CD14-positive monocyte (primary cell): ENCODE results near the gene OR10D3. TPM values are rescaled to one million over a fixed set of nuclear protein-coding genes. Genes with fewer than 3 reads are reported as not detected.

Experiments
- DNase-seq, 3 donors: peaks; one replicate each; pipeline ENCODE4 v3.0.0-alpha.2; 2011 to 2022
- H2AFZ ChIP-seq: 2 replicates; pipeline ENCODE4 v1.6.0; 2012; ENCODE audit warnings: mild to moderate bottlenecking, low read depth, low read length, inconsistent platforms; ENCODE audit not compliant: insufficient read depth, poor library complexity, severe bottlenecking
- H3K27ac ChIP-seq, 2 donors: 1 replicate in 1 of 2; 2 replicates in 1 of 2; pipeline ENCODE4 v1.5.1; 2012 to 2013; ENCODE audit warnings: low read length in 2 of 2, control low read depth in 1 of 2, inconsistent platforms in 1 of 2, low read depth in 1 of 2, mild to moderate bottlenecking in 1 of 2
- H3K27me3 ChIP-seq, 2 donors: one replicate each; pipeline versions ENCODE4 v1.6.0 to v1.6.1; 2011 to 2013; ENCODE audit warnings: low read length in 2 of 2; ENCODE audit not compliant: control insufficient read depth in 2 of 2, insufficient read depth in 2 of 2
- H3K36me3 ChIP-seq, 2 donors: replicated peaks in 1 of 2; 1 replicate in 1 of 2; 2 replicates in 1 of 2; pipeline versions ENCODE4 v1.5.1 to v1.6.1; 2012 to 2013; ENCODE audit warnings: low read length in 2 of 2, control low read depth in 1 of 2, inconsistent platforms in 1 of 2, mild to moderate bottlenecking in 1 of 2; ENCODE audit not compliant: insufficient read depth in 2 of 2, control insufficient read depth in 1 of 2
- H3K4me1 ChIP-seq, 2 donors: 1 replicate in 1 of 2; 2 replicates in 1 of 2; pipeline versions ENCODE4 v1.5.1 to v1.6.1; 2012 to 2013; ENCODE audit warnings: low read length in 2 of 2, control low read depth in 1 of 2, inconsistent platforms in 1 of 2, mild to moderate bottlenecking in 1 of 2, moderate library complexity in 1 of 2; ENCODE audit not compliant: insufficient read depth in 2 of 2, control insufficient read depth in 1 of 2
- H3K4me2 ChIP-seq: replicated peaks from 2 replicates; pipeline ENCODE3; 2012; ENCODE audit warnings: low read length, moderate library complexity, mild to moderate bottlenecking; ENCODE audit not compliant: poor library complexity, severe bottlenecking; ENCODE audit errors: extremely low read depth
- H3K4me3 ChIP-seq, 3 experiments: fragments of 200-600 bp in 1 of 3; sonication (generic) in 1 of 3; replicated peaks in 1 of 3; 1 replicate in 2 of 3; 2 replicates in 1 of 3; pipeline ENCODE4 v1.5.1; 2011 to 2013; ENCODE audit warnings: low read length in 3 of 3, mild to moderate bottlenecking in 3 of 3, control low read depth in 2 of 3, low read depth in 2 of 3, inconsistent platforms in 1 of 3, moderate library complexity in 1 of 3
- H3K79me2 ChIP-seq: 2 replicates; pipeline ENCODE4 v1.6.0; 2012; ENCODE audit warnings: mild to moderate bottlenecking, control low read depth, inconsistent platforms, low read length, moderate library complexity; ENCODE audit not compliant: insufficient read depth
- H3K9ac ChIP-seq: 2 replicates; pipeline ENCODE4 v1.6.0; 2017; ENCODE audit warnings: low read length, mild to moderate bottlenecking; ENCODE audit not compliant: insufficient read depth, poor library complexity, severe bottlenecking
- H3K9me3 ChIP-seq, 2 donors: replicated peaks in 1 of 2; 1 replicate in 1 of 2; 2 replicates in 1 of 2; pipeline versions ENCODE4 v1.5.1 to v1.6.1; 2012 to 2013; ENCODE audit warnings: low read length in 2 of 2, control low read depth in 1 of 2; ENCODE audit not compliant: control insufficient read depth in 1 of 2, insufficient read depth in 1 of 2
- H4K20me1 ChIP-seq: 2 replicates; pipeline ENCODE4 v1.6.0; 2012; ENCODE audit warnings: mild to moderate bottlenecking, low read length, control low read depth, moderate library complexity; ENCODE audit not compliant: insufficient read depth
- H3K27ac Mint-ChIP-seq, 7 donors: one replicate each; pipeline ENCODE4 v1.8.0; 2020; ENCODE audit warnings: mild to moderate bottlenecking in 7 of 7, mixed read lengths in 7 of 7, moderate library complexity in 6 of 7, inconsistent platforms in 2 of 7
- H3K27me3 Mint-ChIP-seq, 3 donors: one replicate each; pipeline ENCODE4 v1.8.0; 2021 to 2022; ENCODE audit warnings: low read depth in 3 of 3, mild to moderate bottlenecking in 3 of 3, mixed read lengths in 3 of 3, moderate library complexity in 3 of 3, inconsistent platforms in 1 of 3
- H3K36me3 Mint-ChIP-seq, 2 donors: one replicate each; pipeline ENCODE4 v1.8.0; 2020; ENCODE audit warnings: mixed read lengths in 2 of 2, inconsistent platforms in 1 of 2, mild to moderate bottlenecking in 1 of 2
- H3K4me1 Mint-ChIP-seq: one replicate; pipeline ENCODE4 v1.8.0; 2020; ENCODE audit warnings: mild to moderate bottlenecking, mixed read lengths
- H3K4me3 Mint-ChIP-seq, 2 donors: one replicate each; pipeline ENCODE4 v1.8.0; 2020; ENCODE audit warnings: mild to moderate bottlenecking in 2 of 2, mixed read lengths in 2 of 2, moderate library complexity in 1 of 2
- H3K9me3 Mint-ChIP-seq, 7 donors: one replicate each; pipeline ENCODE4 v1.8.0; 2020 to 2022; ENCODE audit warnings: mixed read lengths in 7 of 7, mild to moderate bottlenecking in 6 of 7, moderate library complexity in 6 of 7, inconsistent platforms in 2 of 7
- WGBS: methylation state at CpG from one replicate; pipeline ENCODE4 v1.1.5; 2013; ENCODE audit warnings: missing lambda C conversion rate; ENCODE audit not compliant: insufficient coverage; 5-methylcytosine and 5-hydroxymethylcytosine counted together
- intact Hi-C, 2 donors: fragments of 100-400 bp; cut with micrococcal nuclease; formaldehyde crosslinking; loops; one replicate each; pipeline versions ENCODE4 v1.15.0 to v1.15.1; 2023
- polyA plus RNA-seq, 3 donors: library from polyadenylated mRNA; depleted of rRNA in 1 of 3; unstranded in 2 of 3; stranded (reverse) in 1 of 3; fragments of 300-500 nt in 2 of 3; fragments of >200 nt in 1 of 3; fragmentation: Illumina TruSeq in 2 of 3; gene quantifications; 1 replicate in 2 of 3; 2 replicates in 1 of 3; pipeline ENCODE4 v1.2.3, GENCODE V29; 2012 to 2021
- TF ChIP-seq, protein P1 (sequence below): fragments of 200-600 bp; IDR thresholded peaks from one replicate; pipeline ENCODE4 v1.8.0; 2022; ENCODE audit warnings: antibody characterized with exemption, mild to moderate bottlenecking

OR10D3 gene
- polyA plus RNA-seq, 3 donors: not detected

DNA sequence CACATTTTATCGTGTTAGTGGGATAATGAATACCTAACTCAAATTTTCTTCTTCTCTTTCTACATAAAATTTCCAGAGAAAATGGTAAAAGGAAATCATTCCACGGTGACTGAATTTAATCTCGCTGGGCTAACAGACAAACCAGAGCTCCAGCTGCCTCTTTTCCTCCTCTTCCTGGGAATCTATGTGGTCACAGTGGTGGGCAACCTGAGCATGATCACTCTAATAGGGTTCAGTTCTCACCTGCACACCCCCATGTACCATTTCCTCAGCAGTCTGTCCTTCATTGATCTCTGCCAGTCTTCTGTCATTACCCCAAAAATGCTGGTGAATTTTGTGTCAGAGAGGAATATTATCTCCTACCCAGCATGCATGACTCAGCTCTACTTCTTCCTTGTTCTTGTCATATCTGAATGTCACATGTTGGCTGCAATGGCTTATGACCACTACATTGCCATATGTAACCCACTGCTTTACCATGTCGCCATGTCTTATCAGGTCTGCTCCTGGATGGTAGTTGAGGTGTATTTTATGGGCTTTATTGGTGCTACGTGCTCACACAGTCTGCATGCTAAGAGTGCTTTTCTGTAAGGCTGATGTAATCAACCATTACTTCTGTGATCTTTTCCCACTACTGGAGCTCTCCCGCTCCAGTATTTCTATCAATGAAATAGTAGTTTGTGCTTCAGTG lies 24.1 kb downstream of the OR10D3 start:
- H3K27ac ChIP-seq: no peak overlapping the region

DNA sequence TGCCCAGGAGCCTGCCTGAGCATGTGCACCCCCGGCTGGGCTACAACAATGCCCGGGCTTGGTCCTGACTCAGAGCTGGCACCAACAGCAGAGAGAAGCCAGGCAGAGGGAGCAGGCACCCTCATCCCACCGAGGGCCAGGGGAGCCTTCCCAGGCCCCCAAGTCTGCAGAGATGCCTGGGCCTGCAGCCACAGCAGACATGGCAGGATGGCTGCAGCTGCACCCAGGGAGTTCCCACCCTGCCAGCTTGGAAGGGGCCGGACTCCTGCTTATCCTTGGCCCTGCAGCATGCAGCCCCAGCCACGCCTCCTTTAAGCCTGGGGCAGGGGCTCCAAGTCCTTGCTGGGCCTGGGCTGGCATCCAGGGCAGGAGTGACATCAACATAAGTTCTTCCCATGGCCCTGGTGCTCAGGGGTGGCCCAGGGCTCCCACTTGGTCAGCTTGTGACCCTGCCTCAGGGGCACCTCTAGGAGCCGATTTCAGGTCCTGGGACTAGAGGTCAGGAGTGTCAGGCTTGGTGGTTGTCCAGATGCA lies 26.7 kb downstream of the OR10D3 start:
- H3K27me3 Mint-ChIP-seq: peaks cover 0 to 5% (median 0%) of the 10 kb centered on the region in 3 donors
- Histone ChIP-seq H3K9me3 (no peaks in the 10 kb centered on the region), H3K27me3 (no peaks in the 10 kb centered on the region), H3K4me1 (peaks cover 0 to 2% of the 10 kb centered on the region in 2 donors), H3K4me3 (no peak overlapping the region), H3K27ac (no peak overlapping the region), H3K9ac (no peak overlapping the region), H3K4me2 (no peak overlapping the region), H3K36me3 (no peaks in the 10 kb centered on the region), H4K20me1 (no peaks in the 10 kb centered on the region), H3K79me2 (no peaks in the 10 kb centered on the region), H2AFZ (no peak overlapping the region)
- H3K9me3 Mint-ChIP-seq: peaks cover 0 to 2% (median 0%) of the 10 kb centered on the region in 7 donors
- TF ChIP-seq, protein P1, sequence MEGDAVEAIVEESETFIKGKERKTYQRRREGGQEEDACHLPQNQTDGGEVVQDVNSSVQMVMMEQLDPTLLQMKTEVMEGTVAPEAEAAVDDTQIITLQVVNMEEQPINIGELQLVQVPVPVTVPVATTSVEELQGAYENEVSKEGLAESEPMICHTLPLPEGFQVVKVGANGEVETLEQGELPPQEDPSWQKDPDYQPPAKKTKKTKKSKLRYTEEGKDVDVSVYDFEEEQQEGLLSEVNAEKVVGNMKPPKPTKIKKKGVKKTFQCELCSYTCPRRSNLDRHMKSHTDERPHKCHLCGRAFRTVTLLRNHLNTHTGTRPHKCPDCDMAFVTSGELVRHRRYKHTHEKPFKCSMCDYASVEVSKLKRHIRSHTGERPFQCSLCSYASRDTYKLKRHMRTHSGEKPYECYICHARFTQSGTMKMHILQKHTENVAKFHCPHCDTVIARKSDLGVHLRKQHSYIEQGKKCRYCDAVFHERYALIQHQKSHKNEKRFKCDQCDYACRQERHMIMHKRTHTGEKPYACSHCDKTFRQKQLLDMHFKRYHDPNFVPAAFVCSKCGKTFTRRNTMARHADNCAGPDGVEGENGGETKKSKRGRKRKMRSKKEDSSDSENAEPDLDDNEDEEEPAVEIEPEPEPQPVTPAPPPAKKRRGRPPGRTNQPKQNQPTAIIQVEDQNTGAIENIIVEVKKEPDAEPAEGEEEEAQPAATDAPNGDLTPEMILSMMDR: no peak
- 97% methylated on average over 6 of the region's 6 CpGs for WGBS
- no peak overlapping the region for H3K27ac Mint-ChIP-seq
- no peaks in the 10 kb centered on the region for H3K36me3 Mint-ChIP-seq
- intact Hi-C loops: no loop called here
- DNase-seq: no peak
- peaks cover 8% of the 10 kb centered on the region for H3K4me1 Mint-ChIP-seq
- H3K4me3 Mint-ChIP-seq: no peak overlapping the region

More for the DNA sequence above, 24.1 kb downstream of the OR10D3 start:
- Histone ChIP-seq H3K36me3 (no peaks in the 10 kb centered on the region), H3K9ac (no peak overlapping the region), H3K4me3 (no peak overlapping the region), H2AFZ (peak overlapping the region; percentile 39), H3K4me1 (peaks cover 0 to 2% of the 10 kb centered on the region in 2 donors), H4K20me1 (no peaks in the 10 kb centered on the region), H3K79me2 (no peaks in the 10 kb centered on the region), H3K27me3 (no peaks in the 10 kb centered on the region), H3K9me3 (no peaks in the 10 kb centered on the region), H3K4me2 (no peak overlapping the region)
- TF ChIP-seq, protein P1: no peak
- H3K4me3 Mint-ChIP-seq: no peak overlapping the region
- peaks cover 0 to 2% (median 0%) of the 10 kb centered on the region in 7 donors for H3K9me3 Mint-ChIP-seq
- peaks cover 8% of the 10 kb centered on the region for H3K4me1 Mint-ChIP-seq
- H3K36me3 Mint-ChIP-seq: no peaks in the 10 kb centered on the region
- H3K27me3 Mint-ChIP-seq: peaks cover 0 to 5% (median 0%) of the 10 kb centered on the region in 3 donors
- H3K27ac Mint-ChIP-seq: peak overlapping the region in 6 of 7 donors; percentile 14 to 73 (median 50)
- intact Hi-C loops: no loop called here
- DNase-seq: peak; percentile 27 to 58 (median 39)
- WGBS: no CpG with 5 or more reads among the region's 6 CpGs
